ENCODE results near the gene ANXA10. TPM values are rescaled to one million over a fixed set of nuclear protein-coding genes. Genes with fewer than 3 reads are reported as not detected.

The ANXA10 gene
- total and polyA plus RNA-seq, 2 of the 4 experiments (the other 2 are of a cell fraction) = 0.44 to 0.72 TPM

DNA sequence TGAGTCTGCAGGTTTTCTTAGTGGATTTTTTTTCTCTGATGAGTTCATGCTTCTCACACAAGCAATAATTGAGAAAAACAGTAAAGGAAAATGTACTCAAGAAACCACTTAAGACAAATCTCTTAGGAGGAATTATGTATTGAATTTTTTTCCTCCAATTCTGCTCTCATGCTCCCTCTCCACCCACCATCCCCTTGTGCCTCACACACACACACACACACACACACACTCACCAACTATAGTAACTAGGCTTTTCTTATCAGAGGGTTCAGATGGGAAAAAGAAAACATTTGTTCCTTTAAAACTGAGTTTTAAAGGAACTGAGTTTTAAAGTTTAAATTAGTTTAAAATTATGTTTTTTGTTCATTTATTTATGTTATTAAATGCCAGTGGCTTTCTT is 47.0 kb upstream of the ANXA10 start:
- H3K18ac ChIP-seq (ENCODE audit: low read depth, low read length) = no peak overlapping the region
- H3K9me1 ChIP-seq (ENCODE audit: insufficient read depth, low read length) = no peaks in the 10 kb centered on the region
- no peak overlapping the region for H2BK120ac ChIP-seq (ENCODE audit: low read depth, low read length)
- no peak overlapping the region for H3K4me3 ChIP-seq (ENCODE audit: insufficient read depth, low read depth, low read length)
- ChIA-PET CTCF (no interaction called here), POLR2A (ENCODE audit: unreplicated experiment) (no interaction called here)
- no peak overlapping the region for H3K27ac ChIP-seq (ENCODE audit: insufficient read depth, low read length)
- in situ Hi-C loops (cut with MboI; ENCODE audit: low sequenced_read_pairs) = no loop called here
- ATAC-seq (ENCODE audit: low read depth) = no peak
- no TSS peak for BruUV-seq (replicated peaks)
- DNase-seq = no peak
- dilution Hi-C loops (cut with HindIII; ENCODE audit: low sequenced_read_pairs, unreplicated experiment) = no loop called here
- no peak overlapping the region for H2AK9ac ChIP-seq (replicated peaks; ENCODE audit: low read depth, low read length, poor library complexity)
- no peak overlapping the region for H4K8ac ChIP-seq (ENCODE audit: low read depth in 2 of 2, low read length in 2 of 2)
- TF ChIP-seq SMC3 (IDR thresholded peaks at IDR 0.05; ENCODE audit: low read depth, low read length) (no peak), CHD1 (IDR thresholded peaks at IDR 0.05; ENCODE audit: low read depth, low read length) (no peak), RCOR1 (IDR thresholded peaks at IDR 0.05; ENCODE audit: insufficient replicate concordance, low read length) (no peak), MAZ (IDR thresholded peaks at IDR 0.05; ENCODE audit: borderline replicate concordance, low read depth, low read length) (no peak), FOS (IDR thresholded peaks at IDR 0.05; ENCODE audit: low read depth, low read length) (no peak), NFE2L2 (IDR thresholded peaks at IDR 0.05; ENCODE audit: low read depth, low read length) (no peak), BHLHE40 (IDR thresholded peaks at IDR 0.05; ENCODE audit: low read depth, low read length) (no peak), RFX5 (IDR thresholded peaks at IDR 0.05; ENCODE audit: low read depth, low read length) (no peak)
- TF ChIP-seq, protein P1, sequence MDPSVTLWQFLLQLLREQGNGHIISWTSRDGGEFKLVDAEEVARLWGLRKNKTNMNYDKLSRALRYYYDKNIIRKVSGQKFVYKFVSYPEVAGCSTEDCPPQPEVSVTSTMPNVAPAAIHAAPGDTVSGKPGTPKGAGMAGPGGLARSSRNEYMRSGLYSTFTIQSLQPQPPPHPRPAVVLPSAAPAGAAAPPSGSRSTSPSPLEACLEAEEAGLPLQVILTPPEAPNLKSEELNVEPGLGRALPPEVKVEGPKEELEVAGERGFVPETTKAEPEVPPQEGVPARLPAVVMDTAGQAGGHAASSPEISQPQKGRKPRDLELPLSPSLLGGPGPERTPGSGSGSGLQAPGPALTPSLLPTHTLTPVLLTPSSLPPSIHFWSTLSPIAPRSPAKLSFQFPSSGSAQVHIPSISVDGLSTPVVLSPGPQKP (IDR thresholded peaks at IDR 0.05; ENCODE audit: borderline replicate concordance, low read depth, low read length) = no peak
- no peak overlapping the region for H2BK5ac ChIP-seq (ENCODE audit: low read depth, low read length, poor library complexity, severe bottlenecking)
- H3K79me1 ChIP-seq (ENCODE audit: low read depth in 1 of 2, low read length in 2 of 2) = no peaks in the 10 kb centered on the region
- H2AFZ ChIP-seq (replicated peaks; ENCODE audit: low read length, poor library complexity) = no peak overlapping the region
- no peak overlapping the region for H4K5ac ChIP-seq (ENCODE audit: low read depth, low read length)
- no peak overlapping the region for H3K4ac ChIP-seq (ENCODE audit: low read depth, low read length)
- H2BK20ac ChIP-seq (ENCODE audit: low read depth, low read length) = no peak overlapping the region
- no peak overlapping the region for H3K9ac ChIP-seq (ENCODE audit: low read depth, low read length)
- no peaks in the 10 kb centered on the region for H3K36me3 ChIP-seq (ENCODE audit: control insufficient read depth, insufficient read depth, low read length)
- H3K9me3 ChIP-seq (ENCODE audit: control insufficient read depth, insufficient read depth, low read length) = no peaks in the 10 kb centered on the region
- intact Hi-C loops (cut with micrococcal nuclease) = no loop called here
- no peak overlapping the region for H4K91ac ChIP-seq (ENCODE audit: insufficient read depth, low read depth, low read length)
- no peak overlapping the region for H2BK15ac ChIP-seq (ENCODE audit: low read depth, low read length)
- H4K20me1 ChIP-seq (ENCODE audit: insufficient read depth, low read length) = no peaks in the 10 kb centered on the region
- no peak overlapping the region for H2AK5ac ChIP-seq (ENCODE audit: low read depth, low read length)
- no peaks in the 10 kb centered on the region for H3K4me1 ChIP-seq (ENCODE audit: control insufficient read depth, insufficient read depth, low read length)
- no peak overlapping the region for H3K14ac ChIP-seq (replicated peaks; ENCODE audit: low read depth, low read length)
- H3K27me3 ChIP-seq (ENCODE audit: control insufficient read depth, insufficient read depth, low read length) = no peaks in the 10 kb centered on the region
- no peak overlapping the region for H3K4me2 ChIP-seq (ENCODE audit: low read depth, low read length)
- no peak overlapping the region for H3K56ac ChIP-seq (ENCODE audit: extremely low read depth, insufficient read depth, low read length)
- no peak overlapping the region for H3K23ac ChIP-seq (ENCODE audit: low read depth, low read length)
